Measurements from ENCODE around the gene ENTPD2. TPM values are rescaled to one million over a fixed set of nuclear protein-coding genes. Genes with fewer than 3 reads are reported as not detected.

ENTPD2 gene
- total RNA-seq, 1 donor from 2014 or later = 0.46 TPM

DNA sequence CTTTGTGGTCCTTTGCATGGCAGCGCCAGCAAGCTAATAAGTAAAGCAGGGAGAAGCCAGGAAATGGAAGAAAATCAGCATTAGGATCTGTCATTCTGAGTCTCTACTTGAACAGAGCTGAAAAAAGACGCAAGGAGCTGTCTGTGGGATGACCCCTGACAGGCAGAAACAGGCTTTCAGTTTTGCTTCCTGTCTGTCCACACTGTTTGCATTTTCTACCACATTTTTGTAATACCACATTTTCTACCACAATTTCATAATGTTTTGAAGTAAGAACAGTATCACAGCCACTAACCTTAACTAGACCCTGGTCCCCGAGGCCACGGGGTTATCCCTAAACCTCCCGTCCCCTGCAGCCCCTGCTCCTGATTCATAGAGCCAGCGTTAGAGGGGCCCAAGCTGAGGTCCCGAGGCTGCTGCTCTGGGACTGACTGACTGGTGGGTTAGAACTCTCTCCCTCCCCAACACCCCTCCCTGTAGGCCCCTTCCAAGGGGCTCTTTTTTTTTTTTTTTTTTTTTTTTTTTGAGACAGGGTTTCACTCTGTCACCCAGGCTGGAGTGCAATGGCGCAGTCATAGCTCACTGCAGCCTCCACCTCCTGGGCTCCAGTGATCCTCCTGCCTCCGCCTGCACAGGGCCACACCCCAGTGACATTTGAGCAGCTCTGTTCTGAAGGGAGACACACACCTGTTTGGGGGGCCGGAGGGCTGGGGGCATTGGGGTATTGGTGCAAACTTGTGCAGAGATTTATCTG, 53.5 kb downstream of the ENTPD2 start:
- H3K27me3 Mint-ChIP-seq (ENCODE audit: unreplicated experiment) = no peaks in the 10 kb centered on the region
- TF ChIP-seq, protein P1, sequence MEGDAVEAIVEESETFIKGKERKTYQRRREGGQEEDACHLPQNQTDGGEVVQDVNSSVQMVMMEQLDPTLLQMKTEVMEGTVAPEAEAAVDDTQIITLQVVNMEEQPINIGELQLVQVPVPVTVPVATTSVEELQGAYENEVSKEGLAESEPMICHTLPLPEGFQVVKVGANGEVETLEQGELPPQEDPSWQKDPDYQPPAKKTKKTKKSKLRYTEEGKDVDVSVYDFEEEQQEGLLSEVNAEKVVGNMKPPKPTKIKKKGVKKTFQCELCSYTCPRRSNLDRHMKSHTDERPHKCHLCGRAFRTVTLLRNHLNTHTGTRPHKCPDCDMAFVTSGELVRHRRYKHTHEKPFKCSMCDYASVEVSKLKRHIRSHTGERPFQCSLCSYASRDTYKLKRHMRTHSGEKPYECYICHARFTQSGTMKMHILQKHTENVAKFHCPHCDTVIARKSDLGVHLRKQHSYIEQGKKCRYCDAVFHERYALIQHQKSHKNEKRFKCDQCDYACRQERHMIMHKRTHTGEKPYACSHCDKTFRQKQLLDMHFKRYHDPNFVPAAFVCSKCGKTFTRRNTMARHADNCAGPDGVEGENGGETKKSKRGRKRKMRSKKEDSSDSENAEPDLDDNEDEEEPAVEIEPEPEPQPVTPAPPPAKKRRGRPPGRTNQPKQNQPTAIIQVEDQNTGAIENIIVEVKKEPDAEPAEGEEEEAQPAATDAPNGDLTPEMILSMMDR (IDR thresholded peaks at IDR 0.05) = no peak
- H3K9me3 Mint-ChIP-seq (ENCODE audit: unreplicated experiment) = no peaks in the 10 kb centered on the region
- no peak overlapping the region for H3K4me3 Mint-ChIP-seq (ENCODE audit: unreplicated experiment)
- peak overlapping the region; percentile 74 for H3K27ac Mint-ChIP-seq (ENCODE audit: unreplicated experiment)
- H3K36me3 Mint-ChIP-seq (ENCODE audit: unreplicated experiment) = no peaks in the 10 kb centered on the region
- no peak for DNase-seq (ENCODE audit: extremely low spot score, unreplicated experiment)
- H3K4me1 Mint-ChIP-seq (ENCODE audit: unreplicated experiment) = peaks cover 39% of the 10 kb centered on the region

Other genes starting within 250 kb of the ENTPD2 start
- 82.2 and 84.7 TPM in 2 replicates for gene RABL6, start 246.1 kb downstream of the ENTPD2 start, total RNA-seq
- gene AJM1, start 211.6 kb downstream of the ENTPD2 start, total RNA-seq = 4.4 and 4.5 TPM in 2 replicates
- 131 and 142 TPM in 2 replicates for gene PHPT1, start 204.7 kb downstream of the ENTPD2 start, total RNA-seq
- 7.4 and 9.4 TPM in 2 replicates for gene MAMDC4, start 201.7 kb downstream of the ENTPD2 start, total RNA-seq
- gene EDF1, start 187.8 kb downstream of the ENTPD2 start, total RNA-seq = 338 and 342 TPM in 2 replicates
- 12.2 and 14.4 TPM in 2 replicates for gene TRAF2, start 167.5 kb downstream of the ENTPD2 start, total RNA-seq
- gene FBXW5, start 109.3 kb downstream of the ENTPD2 start, total RNA-seq = 84.4 and 93.0 TPM in 2 replicates
- gene C8G, start 108.8 kb downstream of the ENTPD2 start, total RNA-seq = 1.3 and 1.7 TPM in 2 replicates
- 0.57 and 1.4 TPM in 2 replicates for gene LCN12, start 101.8 kb downstream of the ENTPD2 start, total RNA-seq
- 123 and 129 TPM in 2 replicates for gene PTGDS, start 76.6 kb downstream of the ENTPD2 start, total RNA-seq
- gene LCNL1, start 71.1 kb downstream of the ENTPD2 start, total RNA-seq = 3.0 and 3.4 TPM in 2 replicates
- gene PAXX, start 61.6 kb downstream of the ENTPD2 start, total RNA-seq = 38.5 and 51.4 TPM in 2 replicates
- gene CLIC3, start 57.5 kb downstream of the ENTPD2 start, total RNA-seq = 0.52 TPM in 1 of 2 replicates, not detected in the other
- 47.6 and 55.1 TPM in 2 replicates for gene ABCA2, start 25.8 kb downstream of the ENTPD2 start, total RNA-seq
- gene FUT7, start 22.0 kb downstream of the ENTPD2 start, total RNA-seq = 0.13 TPM in 1 of 2 replicates, not detected in the other
- gene NPDC1, start 7.9 kb downstream of the ENTPD2 start, total RNA-seq = 84.4 and 91.0 TPM in 2 replicates
- 3.1 and 3.4 TPM in 2 replicates for gene SAPCD2, start 16.5 kb upstream of the ENTPD2 start, total RNA-seq
- 34.2 and 38.3 TPM in 2 replicates for gene UAP1L1, start 23.5 kb upstream of the ENTPD2 start, total RNA-seq
- 109 and 120 TPM in 2 replicates for gene MAN1B1, start 32.9 kb upstream of the ENTPD2 start, total RNA-seq
- gene DPP7, start 60.7 kb upstream of the ENTPD2 start, total RNA-seq = 118 TPM in 2 replicates
- gene GRIN1, start 85.1 kb upstream of the ENTPD2 start, total RNA-seq = not detected in 2 replicates
- gene LRRC26, start 116.0 kb upstream of the ENTPD2 start, total RNA-seq = not detected in 2 replicates
- gene TMEM210, start 118.0 kb upstream of the ENTPD2 start, total RNA-seq = not detected in 2 replicates
- gene ANAPC2, start 134.5 kb upstream of the ENTPD2 start, total RNA-seq = 59.3 and 61.0 TPM in 2 replicates
- 57.4 and 58.1 TPM in 2 replicates for gene SSNA1, start 134.6 kb upstream of the ENTPD2 start, total RNA-seq
- 19.8 and 21.7 TPM in 2 replicates for gene TPRN, start 146.7 kb upstream of the ENTPD2 start, total RNA-seq
- gene TMEM203, start 151.6 kb upstream of the ENTPD2 start, total RNA-seq = 40.5 and 41.2 TPM in 2 replicates
- 15.5 and 20.5 TPM in 2 replicates for gene NDOR1, start 151.6 kb upstream of the ENTPD2 start, total RNA-seq
- 7.2 and 8.0 TPM in 2 replicates for gene RNF208, start 168.2 kb upstream of the ENTPD2 start, total RNA-seq
- 1.5 and 1.7 TPM in 2 replicates for gene CYSRT1, start 171.1 kb upstream of the ENTPD2 start, total RNA-seq
- gene RNF224, start 173.4 kb upstream of the ENTPD2 start, total RNA-seq = not detected in 2 replicates
- not detected in 2 replicates for gene SLC34A3, start 176.8 kb upstream of the ENTPD2 start, total RNA-seq
- 132 and 136 TPM in 2 replicates for gene TUBB4B, start 187.2 kb upstream of the ENTPD2 start, total RNA-seq
- gene STPG3, start 197.2 kb upstream of the ENTPD2 start, total RNA-seq = 0.50 and 0.78 TPM in 2 replicates
- gene NELFB, start 201.3 kb upstream of the ENTPD2 start, total RNA-seq = 54.1 and 57.6 TPM in 2 replicates
- 1.2 and 1.9 TPM in 2 replicates for gene TOR4A, start 223.7 kb upstream of the ENTPD2 start, total RNA-seq
- 1.8 and 2.1 TPM in 2 replicates for gene NRARP, start 248.2 kb upstream of the ENTPD2 start, total RNA-seq

Data from osteocyte (in vitro differentiated cells).